COLO668 (cell line): ENCODE results near the gene MIA2.
"Not testable (repeated sequence)": the region's sequence is repeated elsewhere in the genome, so short reads cannot be mapped to it uniquely, and the experiment has no call there.

Source experiments
- DNase-seq: peaks from one replicate; lab custom pipeline; 2025; ENCODE audit not compliant: unreplicated experiment; lab: John Stamatoyannopoulos, UW

The MIA2 gene, protein sequence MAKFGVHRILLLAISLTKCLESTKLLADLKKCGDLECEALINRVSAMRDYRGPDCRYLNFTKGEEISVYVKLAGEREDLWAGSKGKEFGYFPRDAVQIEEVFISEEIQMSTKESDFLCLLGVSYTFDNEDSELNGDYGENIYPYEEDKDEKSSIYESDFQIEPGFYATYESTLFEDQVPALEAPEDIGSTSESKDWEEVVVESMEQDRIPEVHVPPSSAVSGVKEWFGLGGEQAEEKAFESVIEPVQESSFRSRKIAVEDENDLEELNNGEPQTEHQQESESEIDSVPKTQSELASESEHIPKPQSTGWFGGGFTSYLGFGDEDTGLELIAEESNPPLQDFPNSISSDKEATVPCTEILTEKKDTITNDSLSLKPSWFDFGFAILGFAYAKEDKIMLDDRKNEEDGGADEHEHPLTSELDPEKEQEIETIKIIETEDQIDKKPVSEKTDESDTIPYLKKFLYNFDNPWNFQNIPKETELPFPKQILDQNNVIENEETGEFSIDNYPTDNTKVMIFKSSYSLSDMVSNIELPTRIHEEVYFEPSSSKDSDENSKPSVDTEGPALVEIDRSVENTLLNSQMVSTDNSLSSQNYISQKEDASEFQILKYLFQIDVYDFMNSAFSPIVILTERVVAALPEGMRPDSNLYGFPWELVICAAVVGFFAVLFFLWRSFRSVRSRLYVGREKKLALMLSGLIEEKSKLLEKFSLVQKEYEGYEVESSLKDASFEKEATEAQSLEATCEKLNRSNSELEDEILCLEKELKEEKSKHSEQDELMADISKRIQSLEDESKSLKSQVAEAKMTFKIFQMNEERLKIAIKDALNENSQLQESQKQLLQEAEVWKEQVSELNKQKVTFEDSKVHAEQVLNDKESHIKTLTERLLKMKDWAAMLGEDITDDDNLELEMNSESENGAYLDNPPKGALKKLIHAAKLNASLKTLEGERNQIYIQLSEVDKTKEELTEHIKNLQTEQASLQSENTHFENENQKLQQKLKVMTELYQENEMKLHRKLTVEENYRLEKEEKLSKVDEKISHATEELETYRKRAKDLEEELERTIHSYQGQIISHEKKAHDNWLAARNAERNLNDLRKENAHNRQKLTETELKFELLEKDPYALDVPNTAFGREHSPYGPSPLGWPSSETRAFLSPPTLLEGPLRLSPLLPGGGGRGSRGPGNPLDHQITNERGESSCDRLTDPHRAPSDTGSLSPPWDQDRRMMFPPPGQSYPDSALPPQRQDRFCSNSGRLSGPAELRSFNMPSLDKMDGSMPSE (N-terminal part only)

DNA sequence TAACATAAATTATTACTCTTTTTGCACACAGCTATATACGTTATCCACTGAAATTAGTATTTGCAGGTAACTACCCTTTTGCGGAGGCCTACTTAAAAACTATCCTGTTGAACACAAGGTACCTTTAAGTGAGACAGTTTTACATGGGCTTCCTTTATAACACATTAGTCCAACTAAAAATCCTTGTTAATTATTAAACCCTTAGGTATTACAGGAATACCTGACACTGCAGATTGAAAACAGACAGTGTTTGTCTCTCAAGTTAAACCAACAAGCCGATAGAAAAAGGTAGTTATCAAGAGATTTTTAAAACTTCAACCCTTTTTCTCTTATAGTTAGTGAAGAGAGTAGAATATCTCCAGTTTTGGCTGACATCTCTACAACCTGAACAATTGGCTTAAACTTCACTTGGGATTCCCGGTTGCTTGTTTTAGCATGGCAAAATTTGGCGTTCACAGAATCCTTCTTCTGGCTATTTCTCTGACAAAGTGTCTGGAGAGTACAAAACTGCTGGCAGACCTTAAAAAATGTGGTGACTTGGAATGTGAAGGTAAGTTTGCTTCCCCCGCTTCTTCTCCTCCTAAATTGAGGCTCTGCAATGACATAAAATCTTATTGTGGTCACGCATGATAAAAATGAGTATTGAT, at the start of gene MIA2:
MIA2 (plus strand) TSS at position 236 of the 647 bp plus-strand sequence; CDS start at position 436, 200 bp downstream.
- no peak for DNase-seq

DNA sequence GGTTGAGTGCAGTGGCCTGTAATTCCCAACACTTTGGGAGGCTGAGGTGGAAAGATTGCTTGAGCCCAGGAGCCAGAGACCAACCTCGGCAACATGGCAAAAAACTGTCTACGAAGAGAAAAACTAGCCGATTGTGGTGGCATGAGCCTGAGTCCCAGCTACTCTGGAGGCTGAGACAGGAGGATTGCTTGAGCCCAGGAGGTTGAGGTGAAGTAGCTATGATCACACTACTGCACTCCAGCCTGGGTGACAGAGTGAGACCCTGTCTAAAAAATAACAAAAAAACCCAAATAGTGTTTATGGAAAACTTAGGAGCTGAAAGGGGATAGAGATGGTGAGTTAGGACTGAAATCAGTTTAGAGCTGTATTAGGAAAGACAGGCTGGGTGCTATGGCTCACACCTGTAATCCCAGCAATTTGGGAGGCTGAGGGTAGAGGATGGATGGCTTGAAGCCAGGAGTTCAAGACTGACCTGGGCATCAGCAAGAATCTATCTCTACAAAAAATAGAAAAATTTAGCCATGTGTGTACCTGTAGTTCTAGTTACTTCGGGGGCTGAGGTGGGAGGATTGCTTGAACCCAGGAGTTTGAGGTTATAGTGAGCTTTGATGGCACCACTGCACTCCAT, 49.0 kb upstream of the MIA2 start:
- DNase-seq: no peak

DNA sequence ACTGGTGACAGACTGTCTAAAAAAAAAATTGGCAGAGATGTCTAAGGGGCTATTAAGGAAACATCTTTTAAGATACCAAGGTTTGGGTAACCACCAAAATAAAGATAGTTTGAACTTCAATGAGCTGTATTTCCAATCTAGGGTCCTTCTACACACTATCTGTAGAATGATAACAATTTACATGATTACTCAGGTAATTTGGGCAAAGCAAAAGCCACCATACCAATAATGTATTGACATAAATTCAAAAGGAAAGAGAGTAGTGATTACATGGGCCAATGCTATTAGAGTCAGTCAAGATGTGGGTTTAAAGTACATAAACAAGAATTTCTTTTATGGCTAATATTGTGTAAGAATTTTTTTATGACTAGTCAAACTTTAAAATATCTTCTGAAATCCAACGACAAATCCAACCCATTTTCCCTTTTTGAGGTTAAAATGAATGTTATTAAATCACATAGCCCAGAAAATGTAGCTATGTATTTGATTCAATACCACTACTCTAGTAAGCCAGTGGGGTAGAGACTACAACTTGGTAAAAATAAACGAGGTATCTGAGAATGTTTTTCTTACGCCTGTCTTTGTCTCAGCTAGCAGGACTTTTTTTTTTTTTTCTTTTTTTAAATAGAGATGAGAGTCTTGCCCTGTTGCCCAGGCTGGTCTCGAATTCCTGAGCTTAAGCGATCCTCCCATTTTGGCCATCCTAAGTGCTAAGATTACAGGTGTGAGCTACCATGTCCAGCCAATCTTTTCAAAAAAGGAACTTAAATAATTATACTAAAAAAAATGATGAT, 48.3 kb upstream of the MIA2 start:
- DNase-seq: no peak

DNA sequence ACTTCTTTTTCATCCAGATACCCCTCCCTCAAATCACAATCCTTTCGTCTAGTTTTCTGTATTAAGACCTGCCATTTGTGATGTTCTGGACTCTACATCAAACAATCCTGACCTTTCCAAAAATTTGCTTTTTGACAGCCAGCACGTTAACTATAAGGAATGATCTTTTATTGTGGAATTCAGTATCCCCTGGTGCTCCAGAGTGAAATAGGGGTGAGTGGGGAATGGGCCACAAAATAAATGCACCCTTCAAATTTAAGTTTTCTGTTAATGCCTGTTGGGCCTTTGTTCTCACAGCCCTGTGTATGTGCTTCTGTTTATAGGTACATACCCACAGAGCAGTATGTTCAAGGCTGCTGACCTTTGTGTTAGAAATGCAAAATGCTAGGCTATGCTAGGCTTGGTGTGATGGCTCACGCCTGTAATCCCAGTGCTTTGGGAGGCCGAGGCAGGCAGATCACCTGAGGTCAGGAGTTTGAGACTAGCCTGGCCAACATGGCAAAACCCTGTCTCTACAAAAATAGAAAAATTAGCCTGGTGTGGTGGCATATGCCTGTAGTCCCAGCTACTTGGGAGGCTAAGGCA, 46.7 kb upstream of the MIA2 start:
- DNase-seq: no peak

DNA sequence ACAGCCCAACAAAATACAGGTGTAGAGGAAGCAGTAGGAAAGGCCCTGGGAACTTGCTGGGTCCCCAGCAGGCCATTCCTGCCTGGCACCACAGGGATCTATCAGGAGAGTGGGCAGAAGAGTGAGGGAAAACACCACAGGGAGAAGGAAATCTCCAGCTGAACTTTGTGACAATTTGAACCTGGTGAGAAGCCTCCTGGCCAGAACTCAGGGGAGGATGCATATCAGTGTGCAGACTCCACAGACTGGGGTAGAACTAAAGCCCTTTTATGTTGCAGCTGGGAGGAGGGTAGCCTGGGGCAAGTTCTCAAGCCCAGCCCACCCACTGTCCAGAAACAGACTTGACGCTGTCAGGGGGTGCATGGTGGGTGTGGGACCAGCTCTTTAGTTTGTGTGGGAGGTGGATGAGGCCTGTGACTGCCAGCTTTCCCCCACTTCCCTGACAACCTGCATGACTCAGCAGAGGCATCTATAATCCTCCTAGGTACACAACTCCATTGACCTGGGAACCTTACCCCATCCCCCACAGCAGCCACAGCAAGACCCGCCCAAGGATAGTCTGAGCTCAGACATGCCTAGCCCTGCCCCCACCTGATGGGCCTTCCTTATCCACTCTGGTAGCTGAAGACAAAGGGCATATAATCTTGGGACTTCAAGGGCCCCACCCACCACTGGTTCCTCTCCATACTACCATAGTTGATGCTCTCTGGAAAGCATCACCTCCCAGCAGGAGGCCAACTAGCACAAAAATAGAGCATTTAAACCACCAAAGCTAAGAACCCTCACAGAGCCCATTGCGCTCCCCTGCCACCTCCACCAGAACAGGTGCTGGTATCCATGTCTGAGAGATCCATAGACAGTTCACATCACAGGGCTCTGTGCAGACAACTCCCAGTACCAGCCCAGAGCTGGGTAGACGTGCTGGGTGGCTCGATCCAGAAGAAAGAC, 29.8 kb upstream of the MIA2 start:
- peak; percentile 13 for DNase-seq

DNA sequence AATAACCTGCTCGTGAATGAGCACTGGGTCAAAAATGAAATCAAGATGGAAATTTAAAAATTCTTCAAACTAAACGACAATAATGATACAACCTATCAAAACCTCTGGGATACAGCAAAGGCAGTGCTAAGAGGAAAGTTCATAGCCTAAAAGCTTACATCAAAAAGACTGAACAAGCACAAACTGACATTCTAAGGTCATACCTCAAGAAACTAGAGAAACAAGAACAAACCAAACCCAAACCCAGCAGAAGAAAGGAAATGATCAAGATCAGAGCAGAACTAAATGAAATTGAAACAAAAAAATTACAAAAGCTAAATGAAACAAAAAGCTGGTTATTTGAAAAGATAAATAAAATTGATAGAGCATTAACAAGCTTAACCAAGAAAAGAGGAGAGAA, 26.3 kb upstream of the MIA2 start:
- not testable (repeated sequence) for DNase-seq

DNA sequence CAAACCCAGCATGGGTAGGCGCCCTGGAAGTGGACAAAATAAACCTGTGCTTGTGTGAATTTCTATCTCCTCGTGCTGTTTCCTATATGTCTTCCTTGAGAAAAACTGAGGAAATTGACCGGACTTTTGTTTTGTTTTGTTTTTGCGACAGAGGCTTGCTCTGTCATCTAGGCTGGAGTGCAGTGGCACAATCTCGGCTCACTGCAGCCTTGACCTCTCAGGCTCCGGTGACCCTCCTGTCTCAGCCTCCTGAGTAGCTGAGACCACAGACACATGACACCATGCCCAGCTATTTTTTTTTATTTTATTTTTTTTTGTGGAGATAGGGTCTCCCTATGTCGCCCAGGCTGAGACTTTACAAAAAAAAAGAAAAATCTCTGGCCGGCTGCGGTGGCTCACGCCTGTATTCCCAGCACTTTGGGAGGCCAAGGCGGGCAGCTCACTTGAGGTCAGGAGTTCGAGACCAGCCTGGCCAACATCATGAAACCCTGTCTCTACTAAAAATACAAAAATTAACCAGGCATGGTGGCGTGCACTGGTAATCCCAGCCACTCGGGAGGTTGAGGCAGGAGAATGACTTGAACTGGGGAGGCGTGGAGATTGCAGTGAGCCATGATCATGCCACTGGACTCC, 22.5 kb upstream of the MIA2 start:
- no peak for DNase-seq

DNA sequence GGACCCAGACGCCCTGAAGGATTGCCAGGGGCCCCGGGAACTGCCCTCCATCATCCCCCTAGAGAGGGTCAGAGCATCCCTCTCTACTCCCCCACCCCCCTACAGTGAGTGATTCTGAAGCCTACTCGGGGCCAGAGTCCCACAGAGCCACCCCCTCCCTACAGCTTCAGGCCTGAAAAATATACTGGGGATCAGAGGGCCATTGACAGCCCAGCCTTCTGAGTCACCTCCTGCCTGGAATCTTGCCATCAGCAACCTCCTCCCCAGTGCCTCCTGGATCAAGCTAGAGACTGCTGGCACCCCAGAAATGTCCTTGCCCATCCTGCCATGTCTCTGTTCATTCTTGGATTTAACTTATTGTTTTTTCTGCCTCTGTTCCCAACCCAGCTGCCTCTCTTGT, 21.7 kb upstream of the MIA2 start:
- no peak for DNase-seq

DNA sequence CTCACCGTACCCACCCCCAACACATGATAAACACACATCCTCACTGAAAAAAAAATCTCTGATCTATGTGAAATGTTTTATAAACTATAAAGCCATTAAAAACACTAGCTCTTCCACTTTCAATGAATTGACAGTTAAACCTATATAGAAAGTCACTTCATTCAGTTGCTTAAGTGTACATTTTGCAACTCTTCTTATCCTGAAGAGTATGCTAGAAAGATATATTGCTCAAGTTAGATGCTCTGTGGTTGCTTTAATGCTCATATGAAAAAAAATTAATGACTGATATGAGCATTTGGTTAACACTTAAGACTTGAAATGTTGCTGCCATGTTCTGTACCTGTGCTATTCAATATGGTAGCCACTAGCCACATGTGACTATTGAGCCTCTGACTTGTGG, 21.0 kb upstream of the MIA2 start:
- no peak for DNase-seq

DNA sequence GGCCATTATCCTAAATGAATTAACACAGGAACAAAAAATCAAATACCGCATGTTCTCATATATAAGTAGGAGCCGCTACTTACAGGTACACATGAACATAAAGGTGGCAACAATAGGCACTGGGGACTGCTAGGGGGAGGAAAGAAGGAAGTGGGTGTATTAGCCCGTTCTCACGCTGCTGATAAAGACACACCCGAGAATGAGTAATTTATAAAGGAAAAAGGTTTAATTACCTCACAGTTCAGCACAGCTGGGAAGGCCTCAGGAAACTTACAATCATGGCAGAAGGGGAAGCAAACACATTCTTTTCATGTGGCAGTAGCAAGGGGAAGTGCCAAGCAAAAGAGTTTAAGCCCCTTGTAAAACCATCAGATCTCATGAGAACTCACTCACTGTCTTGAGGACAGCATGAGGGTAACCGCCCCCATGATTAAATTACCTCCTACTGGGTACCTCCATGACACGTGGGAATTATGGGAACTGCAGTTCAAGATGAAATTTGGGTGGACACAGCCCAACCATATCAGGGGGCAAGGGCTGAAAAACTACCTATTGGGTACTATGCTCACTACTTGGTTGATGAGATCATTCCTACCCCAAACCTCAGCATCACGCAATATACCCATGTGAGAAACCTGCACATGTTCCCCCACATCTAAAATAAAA, 16.4 kb upstream of the MIA2 start:
- DNase-seq: no peak

DNA sequence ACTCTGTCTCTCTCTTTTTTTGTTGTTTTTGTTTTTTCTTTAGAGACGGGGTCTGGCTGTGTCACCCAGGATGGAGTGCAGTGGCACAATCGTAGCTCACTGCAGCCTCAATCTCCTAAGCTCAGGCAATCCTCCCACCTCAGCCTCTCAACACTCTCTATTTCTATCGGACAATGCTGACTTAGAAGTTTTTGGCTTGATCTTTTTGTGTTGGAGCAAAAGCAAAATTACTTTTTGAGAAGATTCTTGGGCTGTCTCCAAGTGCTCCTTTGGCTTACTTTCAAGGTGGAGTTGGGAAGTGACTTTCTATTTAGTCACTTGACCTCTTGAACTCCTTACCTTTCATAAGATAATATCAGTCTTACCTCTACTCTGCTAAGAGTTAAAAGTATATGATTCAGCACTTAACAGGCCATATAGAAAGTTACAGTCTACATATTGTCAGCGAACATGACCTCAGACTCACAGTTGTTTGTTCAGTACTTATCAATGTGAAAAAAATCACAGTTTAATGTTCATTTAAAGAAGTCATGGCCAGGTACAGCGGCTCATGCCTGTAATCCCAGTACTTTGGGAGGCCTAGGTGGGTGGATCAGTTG, 15.4 kb upstream of the MIA2 start:
- no peak for DNase-seq

DNA sequence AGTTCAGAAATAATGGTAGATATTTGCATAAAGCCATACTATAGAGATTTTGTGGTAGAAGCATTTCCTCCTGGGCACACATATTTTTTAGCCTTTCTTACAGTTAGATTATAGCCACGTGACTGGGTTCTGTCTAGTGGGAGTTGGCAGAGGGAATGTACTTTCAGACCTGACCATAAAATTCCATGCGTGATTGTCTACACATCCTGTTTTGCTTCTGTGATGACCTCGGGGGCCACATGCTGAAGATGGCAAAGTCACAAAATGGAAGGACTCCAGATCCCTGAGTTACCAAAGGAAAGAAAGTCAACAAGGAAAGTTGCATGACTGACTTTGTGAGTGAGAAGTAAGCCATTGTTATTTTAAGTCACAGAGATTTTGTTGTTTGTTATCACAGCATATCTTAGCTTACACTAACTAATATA, 14.6 kb upstream of the MIA2 start:
- no peak for DNase-seq

DNA sequence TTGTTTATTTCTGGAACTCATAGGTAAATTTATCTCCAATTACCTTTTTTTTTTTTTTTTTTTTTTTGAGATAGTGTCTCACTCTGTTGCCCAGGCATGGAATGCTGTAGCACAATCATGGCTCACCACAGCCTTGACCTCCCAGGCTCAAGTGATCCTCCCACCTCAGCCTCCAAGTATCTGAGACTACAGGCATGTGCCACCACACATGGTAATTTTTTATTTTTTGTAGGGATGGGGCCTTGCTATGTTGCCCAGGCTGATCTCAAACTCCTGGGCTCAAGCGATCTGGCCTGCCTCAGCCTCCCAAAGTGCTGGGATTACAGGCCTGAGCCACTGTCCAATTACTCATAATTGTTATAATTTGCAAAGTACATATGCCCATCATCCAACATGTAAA, 13.2 kb upstream of the MIA2 start:
- not testable (repeated sequence) for DNase-seq

DNA sequence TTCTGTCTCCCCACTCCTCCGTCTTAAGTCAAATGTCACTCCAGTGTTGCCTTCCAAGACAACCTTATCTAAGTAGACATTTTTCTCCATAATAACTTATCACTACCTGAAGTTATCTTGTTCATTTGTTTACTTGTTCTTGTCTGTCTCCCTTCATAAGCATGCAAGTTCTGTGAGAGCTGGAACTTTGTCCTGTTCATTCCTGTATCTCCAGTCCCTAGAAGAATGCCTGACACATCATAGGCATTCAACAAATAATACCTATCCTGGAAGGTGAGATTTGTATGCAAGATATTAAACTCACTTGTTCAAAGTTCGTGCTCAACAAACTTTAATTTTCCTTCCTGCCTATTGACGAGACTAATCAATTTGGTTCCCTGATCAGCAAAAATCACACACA, 5.7 kb upstream of the MIA2 start:
- no peak for DNase-seq

DNA sequence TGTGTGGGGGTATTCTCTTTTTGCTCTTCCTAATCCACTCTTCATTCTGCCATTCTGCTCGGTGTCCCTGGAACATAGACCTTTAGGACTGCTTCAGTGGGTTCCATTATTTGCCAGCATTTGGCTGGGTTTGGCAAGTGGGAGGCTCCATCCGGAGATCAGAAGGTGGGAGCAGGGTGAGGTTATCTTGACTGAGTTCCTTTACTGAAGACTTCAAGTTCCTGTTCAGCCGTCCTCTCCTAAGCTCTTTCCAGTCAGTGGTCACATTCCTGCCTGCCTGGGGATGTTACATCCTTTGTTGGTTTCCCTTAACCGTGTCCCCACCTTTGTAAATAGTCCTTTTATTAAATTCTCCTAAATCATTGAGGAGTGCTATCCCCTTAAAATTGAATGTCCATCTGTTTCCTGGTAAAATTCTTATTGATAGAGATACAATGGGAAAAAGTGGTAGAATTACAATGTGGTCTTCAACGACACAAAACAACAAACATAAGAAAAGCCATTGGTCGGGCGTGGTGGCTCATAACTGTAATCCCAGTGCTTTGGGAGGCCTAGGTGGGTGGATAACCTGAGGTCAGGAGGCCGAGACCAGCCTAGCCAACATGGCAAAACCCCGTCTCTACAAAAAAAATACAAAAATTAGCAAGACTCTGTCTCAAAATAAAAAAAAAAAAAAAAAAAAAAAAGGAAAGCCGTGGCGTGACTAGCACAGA, 5.0 kb upstream of the MIA2 start:
- no peak for DNase-seq

DNA sequence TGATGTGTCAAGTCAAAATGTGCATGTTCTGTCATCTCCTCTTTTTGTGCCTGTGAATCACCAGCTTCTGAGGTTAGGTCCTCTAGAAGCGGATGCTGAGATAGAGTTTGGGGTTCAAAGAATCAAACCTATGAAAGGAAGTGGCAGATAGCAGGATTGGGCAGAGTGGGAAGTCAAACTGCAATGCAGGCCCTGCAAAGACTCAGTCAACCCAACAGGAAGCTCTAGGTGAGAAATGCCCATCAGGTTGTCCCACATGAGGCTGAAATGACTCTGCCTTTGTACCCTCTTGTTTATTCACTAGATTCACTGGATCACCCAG, 4.5 kb upstream of the MIA2 start:
- no peak for DNase-seq
